Caco-2 (cell line): ENCODE data around the gene SMAD5. TPM values are rescaled to one million over a fixed set of nuclear protein-coding genes. Genes with fewer than 3 reads are reported as not detected.
A peak's percentile ranks its signal among the peaks of the same experiment; 100 is the strongest.

Experiments
- BruUV-seq: library from RNA; stranded (reverse); fragments of 400-500 nt; replicated peaks from 2 replicates; lab custom pipeline; 2021; lab: Mats Ljungman, UMichigan
- CTCF ChIA-PET: fragments of 300-600 bp; sonication (Branson Sonifier 250); formaldehyde crosslinking; loops from one replicate; lab custom pipeline; 2022; ENCODE audit warnings: antibody characterized with exemption; lab: Charles Lee
- POLR2A ChIA-PET: fragments of 300-600 bp; sonication (Branson Sonifier 250); formaldehyde crosslinking; loops from one replicate; lab custom pipeline; 2022; ENCODE audit warnings: antibody characterized with exemption; lab: Charles Lee
- DNase-seq, 2 experiments: peaks; one replicate each; pipeline versions ENCODE4 v3.0.0 to v3.0.0-alpha.2; 2020 to 2022
- H3K27me3 ChIP-seq: replicated peaks from 2 replicates; pipeline ENCODE4 v1.6.0; 2011; ENCODE audit warnings: low read length; ENCODE audit not compliant: control insufficient read depth, insufficient read depth
- H3K36me3 ChIP-seq: 2 replicates; pipeline ENCODE4 v1.5.1; 2011; ENCODE audit warnings: low read length; ENCODE audit not compliant: control insufficient read depth, insufficient read depth
- H3K4me1 ChIP-seq: fragments of 250-450 bp; sonication (Bioruptor Pico); 2 replicates; pipeline ENCODE4 v1.5.1; 2020; ENCODE audit warnings: mild to moderate bottlenecking
- H3K4me3 ChIP-seq: 2 replicates; pipeline ENCODE4 v1.5.1; 2011; ENCODE audit warnings: low read depth, mild to moderate bottlenecking, control low read depth, low read length
- H3K9me3 ChIP-seq: fragments of 250-450 bp; sonication (Bioruptor Pico); 2 replicates; pipeline ENCODE4 v1.5.1; 2020; ENCODE audit warnings: mild to moderate bottlenecking, moderate library complexity
- H3K27ac Mint-ChIP-seq: one replicate; pipeline ENCODE4 v1.8.0; 2022; ENCODE audit warnings: mixed read lengths; ENCODE audit not compliant: unreplicated experiment
- H3K27me3 Mint-ChIP-seq: one replicate; pipeline ENCODE4 v1.8.0; 2022; ENCODE audit warnings: mixed read lengths; ENCODE audit not compliant: insufficient read depth, unreplicated experiment
- H3K36me3 Mint-ChIP-seq: one replicate; pipeline ENCODE4 v1.8.0; 2022; ENCODE audit warnings: mild to moderate bottlenecking, mixed read lengths; ENCODE audit not compliant: insufficient read depth, unreplicated experiment
- H3K4me1 Mint-ChIP-seq: one replicate; pipeline ENCODE4 v1.8.0; 2022; ENCODE audit warnings: low read depth, mixed read lengths; ENCODE audit not compliant: unreplicated experiment
- H3K4me3 Mint-ChIP-seq: one replicate; pipeline ENCODE4 v1.8.0; 2022; ENCODE audit warnings: mild to moderate bottlenecking, moderate library complexity, mixed read lengths; ENCODE audit not compliant: unreplicated experiment
- H3K9me3 Mint-ChIP-seq: one replicate; pipeline ENCODE4 v1.8.0; 2022; ENCODE audit warnings: mixed read lengths; ENCODE audit not compliant: unreplicated experiment
- CTCF ChIP-seq, 2 experiments: fragments of 200-600 bp in 1 of 2; IDR thresholded peaks; 1 replicate in 1 of 2; 2 replicates in 1 of 2; pipeline versions ENCODE4 v1.5.1 to v1.8.0; 2011 to 2022; ENCODE audit warnings: antibody characterized with exemption in 1 of 2, control low read depth in 1 of 2, inconsistent platforms in 1 of 2, low read depth in 1 of 2, low read length in 1 of 2, mild to moderate bottlenecking in 1 of 2, moderate library complexity in 1 of 2; ENCODE audit not compliant: insufficient read depth in 1 of 2, severe bottlenecking in 1 of 2, unreplicated experiment in 1 of 2
- intact Hi-C: fragments of 100-400 bp; cut with micrococcal nuclease; formaldehyde crosslinking; loops from one replicate; pipeline ENCODE4 v1.10.0; 2022; ENCODE audit not compliant: unreplicated experiment
- total RNA-seq: library from RNA; stranded (reverse); gene quantifications from 2 replicates; pipeline ENCODE4 v1.2.3, GENCODE V29; 2022

SMAD5 gene
- total RNA-seq, 1 experiment from 2014 or later: 142 TPM

- H3K27me3 ChIP-seq: no peaks in the 10 kb centered on the region
- Mint-ChIP-seq H3K27ac (no peak overlapping the region), H3K4me3 (no peak overlapping the region), H3K27me3 (no peaks in the 10 kb centered on the region), H3K36me3 (peaks cover 17% of the 10 kb centered on the region), H3K9me3 (no peaks in the 10 kb centered on the region), H3K4me1 (peaks cover 47% of the 10 kb centered on the region)
- peaks cover 41% of the 10 kb centered on the region for H3K4me1 ChIP-seq
- intact Hi-C loops: no loop called here
- TF ChIP-seq CTCF (IDR thresholded peaks at IDR 0.05; ENCODE audit: insufficient read depth in 1 of 2, low read depth in 1 of 2, low read length in 1 of 2, severe bottlenecking in 1 of 2, unreplicated experiment in 1 of 2): no peak
- H3K36me3 ChIP-seq: no peaks in the 10 kb centered on the region
- DNase-seq: no peak
- no TSS peak for BruUV-seq
- ChIA-PET CTCF (no interaction called here), POLR2A (no interaction called here)
- no peak overlapping the region for H3K4me3 ChIP-seq
- H3K9me3 ChIP-seq: no peaks in the 10 kb centered on the region
These were observed 4.2 kb upstream of the SMAD5 start for GRCh38 chr5:136128481-136128880.

- H3K36me3 Mint-ChIP-seq: peaks cover 17% of the 10 kb centered on the region
- ChIA-PET CTCF (no interaction called here), POLR2A (no interaction called here)
- H3K4me3 Mint-ChIP-seq: no peak overlapping the region
- Histone ChIP-seq H3K36me3 (no peaks in the 10 kb centered on the region), H3K4me3 (no peak overlapping the region), H3K27me3 (no peaks in the 10 kb centered on the region), H3K4me1 (peaks cover 35% of the 10 kb centered on the region), H3K9me3 (no peaks in the 10 kb centered on the region)
- DNase-seq: no peak
- no peak overlapping the region for H3K27ac Mint-ChIP-seq
- TF ChIP-seq CTCF (IDR thresholded peaks at IDR 0.05; ENCODE audit: insufficient read depth in 1 of 2, low read depth in 1 of 2, low read length in 1 of 2, severe bottlenecking in 1 of 2, unreplicated experiment in 1 of 2): no peak
- intact Hi-C loops: no loop called here
- peaks cover 40% of the 10 kb centered on the region for H3K4me1 Mint-ChIP-seq
- no TSS peak for BruUV-seq
- H3K27me3 Mint-ChIP-seq: no peaks in the 10 kb centered on the region
- H3K9me3 Mint-ChIP-seq: no peaks in the 10 kb centered on the region
These were observed 3.2 kb upstream of the SMAD5 start for GRCh38 chr5:136129445-136129844.

- no peak overlapping the region for H3K4me3 Mint-ChIP-seq
- Histone ChIP-seq H3K36me3 (no peaks in the 10 kb centered on the region), H3K4me1 (peaks cover 33% of the 10 kb centered on the region), H3K4me3 (no peak overlapping the region), H3K27me3 (no peaks in the 10 kb centered on the region), H3K9me3 (no peaks in the 10 kb centered on the region)
- H3K27ac Mint-ChIP-seq: peak overlapping the region; percentile 41
- H3K9me3 Mint-ChIP-seq: no peaks in the 10 kb centered on the region
- no peak for DNase-seq
- peaks cover 18% of the 10 kb centered on the region for H3K36me3 Mint-ChIP-seq
- no TSS peak for BruUV-seq
- CTCF ChIA-PET: no interaction called here
- intact Hi-C loops: no loop called here
- no peak for TF ChIP-seq CTCF (IDR thresholded peaks at IDR 0.05; ENCODE audit: insufficient read depth in 1 of 2, low read depth in 1 of 2, low read length in 1 of 2, severe bottlenecking in 1 of 2, unreplicated experiment in 1 of 2)
- H3K4me1 Mint-ChIP-seq: peaks cover 42% of the 10 kb centered on the region
- POLR2A ChIA-PET: no interaction called here
- no peaks in the 10 kb centered on the region for H3K27me3 Mint-ChIP-seq
These were observed 2.1 kb upstream of the SMAD5 start for GRCh38 chr5:136130581-136130980.
